ENCODE data around the gene TMEM164.
A peak's percentile ranks its signal among the peaks of the same experiment; 100 is the strongest.

Gene TMEM164

GRCh38 chrX:110155759-110156158 lies 152.8 kb downstream of the TMEM164 start:
- DNase-seq (ENCODE audit: low read depth) = no peak
- H3K4me3 ChIP-seq (ENCODE audit: low read length) = no peak overlapping the region
- TF ChIP-seq CTCF (conservative IDR thresholded peaks at IDR 0.05; ENCODE audit: low read length) = no peak

DNA sequence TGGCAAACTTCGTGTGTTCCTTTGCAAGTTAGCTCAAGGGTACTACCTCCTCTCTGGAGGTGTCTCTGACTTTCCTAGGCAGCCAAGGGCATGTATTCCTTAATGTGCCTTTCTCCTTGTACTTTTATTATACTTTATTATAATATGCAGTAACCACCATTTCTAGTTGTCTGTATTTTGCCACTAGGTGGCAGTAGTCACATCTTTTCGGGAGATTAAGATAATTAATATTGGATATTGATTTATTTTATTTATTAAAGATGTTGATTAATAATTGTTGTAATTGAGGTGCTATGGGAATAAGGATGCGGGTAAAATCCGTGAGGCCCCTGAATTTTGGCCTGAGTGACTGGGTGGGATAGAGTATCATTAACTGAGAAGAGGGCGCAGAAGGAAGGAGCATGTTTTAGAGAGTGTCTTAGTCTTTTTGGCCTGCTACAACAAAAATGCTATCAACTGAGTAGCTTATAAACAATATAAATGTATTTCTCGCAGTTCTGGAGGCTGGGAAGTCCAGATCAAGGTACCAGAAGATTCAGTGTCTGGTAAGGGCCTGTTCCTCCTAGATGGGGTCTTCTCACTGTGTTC lies 153.3 kb downstream of the TMEM164 start:
- H3K4me3 ChIP-seq (ENCODE audit: low read length) = no peak overlapping the region
- peak; percentile 49 for TF ChIP-seq CTCF (conservative IDR thresholded peaks at IDR 0.05; ENCODE audit: low read length)
- DNase-seq (ENCODE audit: low read depth) = peak; percentile 9

- no peak overlapping the region for H3K4me3 ChIP-seq (ENCODE audit: low read length)
- no peak for DNase-seq (ENCODE audit: low read depth)
- no peak for TF ChIP-seq CTCF (conservative IDR thresholded peaks at IDR 0.05; ENCODE audit: low read length)
These were observed 154.5 kb downstream of the TMEM164 start for GRCh38 chrX:110157444-110157843.

GRCh38 chrX:110159235-110159634 lies 156.3 kb downstream of the TMEM164 start:
- H3K4me3 ChIP-seq (ENCODE audit: low read length) = no peak overlapping the region
- no peak for DNase-seq (ENCODE audit: low read depth)
- no peak for TF ChIP-seq CTCF (conservative IDR thresholded peaks at IDR 0.05; ENCODE audit: low read length)

DNA sequence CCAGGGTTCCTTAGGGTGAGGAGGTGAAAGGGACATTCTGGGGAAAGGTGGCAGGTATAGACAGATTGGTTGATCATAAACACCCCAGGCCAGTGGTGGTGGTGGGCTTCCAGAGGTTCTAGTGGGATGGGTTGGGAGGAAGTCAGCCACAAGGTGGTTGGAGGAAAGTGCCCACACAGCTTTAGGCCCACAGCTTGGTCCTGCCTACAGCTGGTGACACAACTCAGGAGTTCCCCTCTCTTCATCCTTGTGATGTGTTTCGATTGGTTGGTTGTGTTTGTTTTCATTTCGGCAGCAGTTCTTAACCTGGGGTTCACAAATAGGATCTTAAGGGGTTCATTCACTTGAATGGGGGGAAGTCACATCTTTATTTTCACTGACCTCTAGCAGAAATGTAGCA lies 157.0 kb downstream of the TMEM164 start:
- DNase-seq (ENCODE audit: low read depth) = no peak
- TF ChIP-seq CTCF (conservative IDR thresholded peaks at IDR 0.05; ENCODE audit: low read length) = no peak
- no peak overlapping the region for H3K4me3 ChIP-seq (ENCODE audit: low read length)

- no peak for TF ChIP-seq CTCF (conservative IDR thresholded peaks at IDR 0.05; ENCODE audit: low read length)
- DNase-seq (ENCODE audit: low read depth) = no peak
- no peak overlapping the region for H3K4me3 ChIP-seq (ENCODE audit: low read length)
These were observed 158.4 kb downstream of the TMEM164 start for GRCh38 chrX:110161361-110161686.

DNA sequence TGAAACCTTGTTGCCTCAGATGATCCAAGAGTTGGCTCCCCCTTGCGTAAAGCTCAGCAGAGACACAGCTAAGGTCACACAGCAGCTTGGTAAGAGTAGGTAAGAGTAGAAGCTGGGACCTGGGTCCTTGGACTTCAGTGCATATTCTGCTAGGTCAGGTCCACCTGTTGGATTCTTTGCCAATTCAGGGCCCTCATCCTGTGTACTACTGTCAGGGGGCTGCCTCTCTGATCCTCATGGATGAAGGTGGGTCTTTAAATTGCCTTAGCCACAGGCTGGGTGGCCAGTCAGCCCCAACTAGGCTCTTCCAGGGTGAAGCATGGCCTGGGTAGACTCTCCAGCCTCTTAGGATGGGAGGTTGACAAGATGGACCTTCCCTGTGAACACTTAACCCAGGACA lies 159.2 kb downstream of the TMEM164 start:
- H3K4me3 ChIP-seq (ENCODE audit: low read length) = no peak overlapping the region
- no peak for TF ChIP-seq CTCF (conservative IDR thresholded peaks at IDR 0.05; ENCODE audit: low read length)
- DNase-seq (ENCODE audit: low read depth) = no peak

All from AG10803 (cell line).